Measurements from ENCODE around the gene DCST2. TPM values are rescaled to one million over a fixed set of nuclear protein-coding genes. Genes with fewer than 3 reads are reported as not detected.

Gene DCST2
- total RNA-seq, 4 donors from 2014 or later: 0.07 to 1.6 TPM; not detected in 2

DNA sequence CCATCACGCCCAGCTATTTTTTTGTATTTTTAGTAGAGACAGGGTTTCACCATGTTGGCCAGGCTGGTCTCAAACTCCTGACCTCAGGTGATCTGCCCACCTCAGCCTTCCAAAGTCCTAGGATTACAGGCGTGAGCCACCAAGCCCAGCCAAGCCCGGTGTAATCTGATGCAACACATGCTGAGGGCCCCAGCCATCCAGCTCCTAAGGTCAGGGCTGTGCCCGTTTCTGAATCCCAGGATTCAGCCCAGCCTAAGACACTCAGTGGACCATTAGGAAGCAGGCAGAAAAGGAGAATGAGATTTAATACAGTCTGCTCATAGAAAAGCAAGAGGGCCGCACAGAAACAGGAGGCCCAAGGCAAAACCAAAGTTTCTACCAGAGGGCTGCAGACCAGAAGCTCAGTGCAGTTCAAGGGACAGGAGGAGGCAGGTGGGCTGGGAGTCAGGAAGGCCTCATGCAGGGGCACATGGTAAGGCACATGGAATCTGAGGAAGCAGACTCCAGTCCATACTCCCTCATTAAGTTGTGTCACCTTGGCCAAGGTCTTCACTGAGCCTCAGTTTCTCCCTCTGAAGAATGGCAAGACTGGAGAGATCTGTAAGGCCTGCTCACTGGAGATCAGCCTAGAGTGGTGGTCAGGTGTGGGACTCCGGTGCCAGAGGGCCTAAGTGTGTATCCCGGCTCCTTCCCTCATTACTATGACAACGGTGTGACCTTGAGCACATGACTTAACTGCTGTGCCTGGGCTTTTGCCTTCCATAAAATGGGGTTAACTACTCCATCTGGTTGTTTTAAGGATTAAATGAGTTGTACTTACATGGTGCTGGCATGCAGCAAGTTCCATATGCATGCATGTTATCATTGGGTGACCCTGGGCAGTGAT lies 15.1 kb upstream of the DCST2 start:
- Histone ChIP-seq H3K27ac (no peak overlapping the region), H3K4me3 (no peak overlapping the region), H3K36me3 (no peaks in the 10 kb centered on the region), H3K9me3 (no peaks in the 10 kb centered on the region), H3K4me1 (no peaks in the 10 kb centered on the region), H3K27me3 (no peaks in the 10 kb centered on the region)
- intact Hi-C loops (cut with DNase I; ENCODE audit: low total_unique reads): no loop called here
- no peak for TF ChIP-seq POLR2A (IDR thresholded peaks at IDR 0.05)
- TF ChIP-seq, protein P1, sequence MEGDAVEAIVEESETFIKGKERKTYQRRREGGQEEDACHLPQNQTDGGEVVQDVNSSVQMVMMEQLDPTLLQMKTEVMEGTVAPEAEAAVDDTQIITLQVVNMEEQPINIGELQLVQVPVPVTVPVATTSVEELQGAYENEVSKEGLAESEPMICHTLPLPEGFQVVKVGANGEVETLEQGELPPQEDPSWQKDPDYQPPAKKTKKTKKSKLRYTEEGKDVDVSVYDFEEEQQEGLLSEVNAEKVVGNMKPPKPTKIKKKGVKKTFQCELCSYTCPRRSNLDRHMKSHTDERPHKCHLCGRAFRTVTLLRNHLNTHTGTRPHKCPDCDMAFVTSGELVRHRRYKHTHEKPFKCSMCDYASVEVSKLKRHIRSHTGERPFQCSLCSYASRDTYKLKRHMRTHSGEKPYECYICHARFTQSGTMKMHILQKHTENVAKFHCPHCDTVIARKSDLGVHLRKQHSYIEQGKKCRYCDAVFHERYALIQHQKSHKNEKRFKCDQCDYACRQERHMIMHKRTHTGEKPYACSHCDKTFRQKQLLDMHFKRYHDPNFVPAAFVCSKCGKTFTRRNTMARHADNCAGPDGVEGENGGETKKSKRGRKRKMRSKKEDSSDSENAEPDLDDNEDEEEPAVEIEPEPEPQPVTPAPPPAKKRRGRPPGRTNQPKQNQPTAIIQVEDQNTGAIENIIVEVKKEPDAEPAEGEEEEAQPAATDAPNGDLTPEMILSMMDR (IDR thresholded peaks at IDR 0.05): no peak
- no peak for DNase-seq

DNA sequence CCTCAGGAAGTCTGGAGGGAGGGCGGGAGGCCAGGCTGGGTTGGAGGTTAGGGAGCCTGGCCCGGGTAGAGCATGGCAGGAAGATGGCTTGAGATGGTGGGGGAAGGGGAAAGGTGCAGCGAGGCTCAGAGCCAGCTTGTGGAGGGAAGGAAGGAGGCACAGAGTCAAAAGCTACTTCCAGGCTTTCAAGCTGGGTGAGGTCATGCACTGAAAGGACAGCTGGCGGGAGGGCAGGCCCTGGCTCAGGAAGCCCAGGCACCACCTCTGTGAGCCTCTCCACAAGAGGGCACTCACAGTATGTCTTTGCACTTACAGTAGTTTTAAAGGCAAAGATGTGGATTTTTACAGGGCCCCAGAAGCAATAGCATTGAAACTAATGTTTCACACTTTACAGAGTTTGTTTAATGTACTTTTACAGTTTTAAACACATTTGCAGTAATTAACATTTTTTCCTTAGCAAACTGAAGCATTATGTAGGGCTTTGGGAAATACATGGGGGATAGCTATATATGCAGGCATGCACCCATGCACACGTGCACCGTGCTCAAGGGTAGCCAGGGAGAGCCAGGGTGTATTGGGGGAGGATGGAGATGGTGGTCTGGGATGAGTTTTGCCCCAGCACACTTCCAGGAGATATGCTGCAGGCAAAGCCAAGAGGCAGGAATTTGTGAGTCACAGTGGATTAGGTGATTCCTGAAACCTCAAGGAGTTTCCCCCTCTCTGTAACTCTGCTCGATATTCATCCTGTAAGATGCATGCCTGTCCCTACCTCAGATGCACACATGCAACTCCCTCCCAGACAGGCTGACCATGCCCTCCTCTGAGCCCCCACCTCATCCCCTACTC lies 11.5 kb upstream of the DCST2 start:
- intact Hi-C loops (cut with DNase I; ENCODE audit: low total_unique reads): no loop called here
- Histone ChIP-seq H3K4me3 (no peak overlapping the region), H3K9me3 (no peaks in the 10 kb centered on the region), H3K36me3 (no peaks in the 10 kb centered on the region), H3K4me1 (no peaks in the 10 kb centered on the region), H3K27ac (no peak overlapping the region), H3K27me3 (no peaks in the 10 kb centered on the region)
- TF ChIP-seq POLR2A (IDR thresholded peaks at IDR 0.05): no peak
- TF ChIP-seq, protein P1 (IDR thresholded peaks at IDR 0.05): peak; percentile 53 to 85 (median 67)
- DNase-seq: peak; percentile 52 to 78

DNA sequence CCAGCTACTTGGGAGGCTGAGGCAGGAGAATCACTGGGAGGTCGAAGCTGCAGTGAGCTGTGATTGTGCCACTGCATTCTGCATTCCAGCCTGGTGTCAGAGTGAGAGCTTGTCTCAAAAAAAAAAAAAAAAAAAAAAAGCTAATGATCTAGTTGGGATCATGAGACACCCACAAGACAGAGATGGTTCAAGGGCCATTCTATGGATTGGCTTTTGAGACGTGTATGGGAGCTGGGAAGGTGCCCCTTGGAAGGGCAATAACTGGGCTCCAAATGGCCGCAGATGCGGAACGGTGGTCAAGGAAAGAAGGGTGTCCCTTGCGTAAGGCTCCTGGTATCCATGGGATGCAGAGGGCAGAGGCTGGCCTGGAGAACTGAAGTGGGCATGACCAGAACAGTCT lies 10.8 kb upstream of the DCST2 start:
- DNase-seq: no peak
- Histone ChIP-seq H3K36me3 (no peaks in the 10 kb centered on the region), H3K27me3 (no peaks in the 10 kb centered on the region), H3K4me3 (no peak overlapping the region), H3K4me1 (no peaks in the 10 kb centered on the region), H3K27ac (no peak overlapping the region), H3K9me3 (no peaks in the 10 kb centered on the region)
- TF ChIP-seq POLR2A (IDR thresholded peaks at IDR 0.05): no peak
- TF ChIP-seq, protein P1 (IDR thresholded peaks at IDR 0.05): no peak
- intact Hi-C loops (cut with DNase I; ENCODE audit: low total_unique reads): no loop called here

DNA sequence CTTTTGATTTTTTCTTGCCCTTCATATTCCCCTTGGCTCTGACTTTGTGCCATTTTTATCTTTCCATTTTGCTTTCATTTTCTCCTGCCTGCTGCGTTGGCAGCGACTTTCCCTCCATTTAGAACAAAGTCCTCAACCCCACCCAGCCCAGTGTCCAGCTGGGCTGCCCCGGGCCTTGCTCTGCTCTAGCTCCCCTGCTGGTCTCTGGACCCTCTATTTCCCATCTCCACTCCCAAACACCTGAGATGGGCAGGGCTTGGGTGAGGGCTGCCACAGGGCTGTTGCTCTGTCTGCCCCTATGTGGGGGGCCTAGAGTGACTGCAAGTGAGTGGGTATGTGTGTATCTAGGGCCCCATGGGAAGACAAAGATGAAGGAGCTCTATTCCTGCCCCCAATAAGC lies 10.2 kb upstream of the DCST2 start:
- Histone ChIP-seq H3K27ac (no peak overlapping the region), H3K4me1 (no peaks in the 10 kb centered on the region), H3K4me3 (no peak overlapping the region), H3K9me3 (no peaks in the 10 kb centered on the region), H3K27me3 (no peaks in the 10 kb centered on the region), H3K36me3 (no peaks in the 10 kb centered on the region)
- TF ChIP-seq, protein P1 (IDR thresholded peaks at IDR 0.05): no peak
- no peak for TF ChIP-seq POLR2A (IDR thresholded peaks at IDR 0.05)
- no peak for DNase-seq
- intact Hi-C loops (cut with DNase I; ENCODE audit: low total_unique reads): no loop called here

DNA sequence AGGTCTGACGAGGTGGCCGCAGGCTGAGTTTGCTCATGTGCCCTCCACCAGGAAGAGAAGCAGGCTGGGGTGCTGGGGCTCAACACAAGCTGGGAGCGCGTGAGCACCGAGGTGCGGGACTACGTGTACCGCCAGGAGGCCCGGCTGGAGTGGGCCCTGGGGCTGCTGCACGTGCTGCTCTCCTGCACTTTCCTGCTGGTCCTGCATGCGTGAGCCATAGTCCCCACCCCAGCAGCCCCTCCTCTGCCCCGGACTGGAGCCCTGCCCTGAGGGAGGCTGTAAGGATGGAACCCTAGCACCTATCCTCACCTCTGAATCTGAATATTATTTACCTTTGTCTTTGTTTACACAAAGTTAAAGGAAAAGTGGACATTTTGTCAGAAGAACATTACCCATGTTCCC lies 9.7 kb upstream of the DCST2 start:
- intact Hi-C loops (cut with DNase I; ENCODE audit: low total_unique reads): no loop called here
- H3K4me3 ChIP-seq: no peak overlapping the region
- no peak overlapping the region for H3K27ac ChIP-seq
- H3K9me3 ChIP-seq: no peaks in the 10 kb centered on the region
- no peaks in the 10 kb centered on the region for H3K4me1 ChIP-seq
- TF ChIP-seq, protein P1 (IDR thresholded peaks at IDR 0.05): no peak
- TF ChIP-seq POLR2A (IDR thresholded peaks at IDR 0.05): no peak
- H3K36me3 ChIP-seq: no peaks in the 10 kb centered on the region
- no peaks in the 10 kb centered on the region for H3K27me3 ChIP-seq
- DNase-seq: no peak
